ENCODE data around the gene ARAP3.

Gene ARAP3

DNA sequence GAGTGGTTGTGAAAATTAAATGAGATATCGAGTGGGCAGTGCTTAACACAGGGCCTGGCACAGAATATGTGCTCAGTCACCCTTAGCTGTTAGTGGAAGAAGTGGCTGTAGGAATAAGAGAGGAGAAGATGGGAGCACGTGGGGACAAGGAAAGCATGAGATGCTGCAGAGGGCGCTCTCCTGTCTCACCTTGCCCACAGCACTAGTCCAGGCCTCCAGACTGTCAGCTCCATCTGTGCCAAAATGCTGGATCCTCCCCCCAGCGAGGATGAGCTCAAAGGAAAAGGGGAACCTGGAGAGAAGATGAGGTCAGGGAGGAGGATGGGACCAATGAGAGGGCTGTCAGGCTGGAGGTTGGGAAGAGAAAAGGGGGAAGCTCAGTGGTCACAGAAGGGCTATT lies 12.5 kb downstream of the ARAP3 start:
- no peak for DNase-seq

DNA sequence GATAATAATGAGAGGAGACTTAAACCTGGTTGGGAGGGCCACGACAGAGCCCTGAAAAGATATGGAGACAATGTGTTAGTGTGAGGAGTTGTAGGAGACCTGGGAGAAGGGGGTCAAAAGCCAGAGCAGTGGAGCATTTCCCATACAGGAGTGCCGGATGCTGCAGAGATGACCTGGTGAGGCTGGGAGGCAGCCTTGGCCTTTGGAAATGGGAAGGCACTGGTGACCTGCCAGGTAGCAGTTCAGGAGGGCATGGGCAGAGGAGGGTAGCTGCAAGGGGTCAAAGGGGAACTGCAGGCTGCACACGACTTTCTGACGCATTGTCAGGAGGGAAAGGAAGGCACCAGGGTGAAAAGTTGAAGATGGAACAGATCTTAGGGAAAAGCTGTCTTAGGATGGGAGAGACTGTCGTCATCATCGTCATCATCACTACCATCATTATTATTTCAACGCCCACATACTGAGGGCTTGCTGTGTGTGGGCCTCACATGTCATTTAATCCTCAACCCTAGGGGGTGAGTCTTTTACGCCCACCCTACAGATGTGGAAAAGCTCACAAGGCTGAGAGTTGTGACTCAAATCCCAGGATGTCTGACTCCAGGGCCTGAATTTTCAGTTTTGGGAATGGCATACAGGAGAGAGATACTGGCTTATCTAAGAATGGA lies 13.3 kb downstream of the ARAP3 start:
- no peak for DNase-seq

DNA sequence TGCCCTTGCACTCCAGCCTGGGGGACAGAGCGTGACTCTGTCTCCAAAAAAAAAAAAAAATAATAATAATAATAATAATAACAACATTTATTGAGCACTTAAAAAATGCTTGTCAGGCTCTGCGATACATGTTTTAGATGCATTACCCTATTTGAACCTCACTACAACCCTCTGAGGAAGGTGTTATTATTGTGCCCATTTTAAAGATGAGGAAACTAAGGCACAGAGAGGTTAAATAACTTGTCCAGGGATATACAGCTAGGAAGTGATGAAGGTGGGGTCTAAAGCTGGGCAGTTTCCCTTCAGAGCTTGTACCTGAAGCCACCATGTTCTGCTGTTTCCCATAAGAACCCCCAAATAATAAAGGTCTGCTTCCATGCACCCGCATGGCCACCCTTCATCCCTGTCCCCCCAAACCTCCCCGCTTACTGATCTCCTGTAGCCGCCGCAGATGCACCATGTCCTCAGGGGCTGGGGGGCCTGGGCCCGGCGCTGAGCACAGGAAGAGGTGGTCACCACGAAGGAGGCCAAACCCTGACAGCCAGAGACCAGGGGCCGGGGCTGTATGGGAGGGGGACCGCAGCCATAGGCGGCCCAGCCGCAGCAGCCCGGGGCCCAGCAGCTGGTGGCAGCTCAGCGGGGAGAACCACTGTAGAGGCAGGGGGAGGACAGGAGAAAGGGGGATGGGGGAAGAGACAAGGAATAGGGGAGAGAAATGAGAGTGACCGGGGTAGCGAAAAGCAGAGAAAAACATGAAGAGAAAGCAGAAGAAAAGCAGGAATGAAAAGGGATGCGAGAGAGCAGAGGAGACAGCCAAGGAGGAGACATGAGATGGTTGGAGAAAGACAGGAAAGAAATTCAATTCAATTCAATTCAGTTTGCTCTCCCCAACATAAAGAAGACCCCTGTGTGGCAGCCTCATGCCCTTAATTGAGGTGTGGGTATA lies 15.8 kb downstream of the ARAP3 start:
- no peak for DNase-seq

DNA sequence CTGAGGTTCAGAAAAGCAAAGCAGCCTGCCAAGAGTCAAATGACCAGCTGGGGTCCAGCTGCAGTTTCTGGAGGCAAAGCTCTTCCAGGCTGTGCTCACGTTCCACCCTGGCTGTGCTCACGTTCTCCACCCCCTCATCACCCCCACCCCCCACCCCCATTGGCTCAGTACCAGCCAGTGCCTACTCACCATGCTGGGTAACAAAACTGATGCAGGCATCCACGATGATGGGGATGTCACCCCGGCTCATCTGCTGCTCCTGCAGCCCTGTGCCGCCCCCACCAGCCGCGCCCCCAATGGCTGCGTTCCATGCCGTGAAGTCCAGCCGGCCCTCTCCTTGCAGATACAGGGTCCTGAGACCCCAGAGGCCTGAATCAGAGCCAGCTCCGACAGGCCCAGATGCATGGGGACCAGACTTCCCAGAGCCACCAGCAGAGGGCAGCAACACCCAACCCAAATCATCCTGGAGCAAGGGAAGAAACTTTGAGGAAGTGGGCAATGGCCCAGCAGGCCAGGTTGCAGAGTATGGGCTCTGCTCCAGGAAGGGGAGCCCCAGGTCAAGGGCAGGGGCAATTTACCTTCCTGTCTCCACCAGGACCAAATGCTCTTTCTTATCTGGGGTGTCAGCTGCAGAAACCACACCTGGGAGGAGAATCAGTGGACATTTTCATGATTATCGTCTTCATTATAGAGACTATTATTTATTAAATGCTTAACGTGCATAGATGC lies 17.1 kb downstream of the ARAP3 start:
- peak; percentile 83 for DNase-seq

DNA sequence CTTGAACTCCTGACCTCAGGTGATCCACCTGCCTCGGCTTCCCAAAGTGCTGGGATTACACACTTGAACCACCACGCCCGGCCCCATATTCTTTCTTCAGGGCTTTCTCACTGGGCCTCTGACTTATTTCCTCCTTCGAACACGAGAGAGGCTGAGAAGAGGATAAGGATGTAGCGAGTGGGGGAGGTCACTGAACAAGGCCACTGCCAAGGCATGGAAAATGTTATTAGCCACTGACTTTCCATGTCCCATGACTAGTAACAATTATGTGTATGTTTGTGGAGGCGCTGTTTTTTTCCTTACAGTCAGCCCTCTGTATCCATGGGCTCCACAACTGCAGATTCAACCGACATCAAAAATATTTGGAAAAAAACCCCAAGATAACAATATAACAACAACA lies 18.5 kb downstream of the ARAP3 start:
- DNase-seq = no peak

DNA sequence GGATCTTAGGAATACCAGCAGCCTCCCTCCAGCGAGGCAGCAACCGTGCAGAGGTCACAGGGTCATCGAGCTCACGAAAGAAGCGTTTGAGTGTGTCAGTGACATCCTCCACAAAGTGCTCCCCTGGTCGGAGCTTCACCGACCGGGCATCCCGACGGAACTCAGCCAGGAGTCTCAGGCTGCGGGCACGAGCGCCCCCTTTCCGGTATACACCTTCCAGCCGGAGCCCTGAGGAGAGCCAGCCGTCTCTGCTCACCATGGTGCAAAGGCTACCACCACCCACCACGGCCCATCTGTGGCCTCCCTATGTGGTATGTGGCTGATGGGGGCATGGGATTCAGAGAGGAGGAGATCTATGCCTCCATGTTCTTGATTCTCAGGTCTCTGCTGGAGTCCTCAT lies 20.0 kb downstream of the ARAP3 start:
- no peak for DNase-seq

DNA sequence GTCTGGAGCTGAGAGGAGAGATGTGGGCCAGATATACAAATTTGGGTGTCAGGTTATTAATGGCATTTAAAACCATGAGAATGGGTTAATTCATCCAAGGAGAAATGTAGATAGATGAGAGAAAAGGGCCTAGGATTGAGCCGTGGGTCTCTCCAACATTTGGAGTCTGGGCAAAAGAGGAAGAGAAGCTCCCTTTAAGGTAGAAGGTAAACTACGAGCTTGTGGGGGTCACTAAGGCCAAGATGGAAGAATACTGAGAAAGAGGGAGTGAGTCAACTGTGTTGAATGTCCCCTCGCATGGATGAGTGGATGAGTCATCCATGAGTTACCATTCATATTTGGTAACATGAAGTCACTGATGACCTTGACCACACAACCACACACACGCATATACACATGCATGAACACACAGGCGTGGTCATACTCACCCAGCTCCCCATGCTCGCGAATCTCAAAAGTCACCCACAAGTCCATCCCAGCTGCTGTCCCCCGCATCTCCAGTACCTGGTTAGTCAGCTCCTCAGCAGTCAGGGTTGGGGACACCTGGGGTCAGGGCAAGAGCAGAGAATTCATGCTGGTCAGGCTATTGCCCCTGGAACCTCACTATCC lies 24.0 kb downstream of the ARAP3 start:
- DNase-seq = no peak

DNA sequence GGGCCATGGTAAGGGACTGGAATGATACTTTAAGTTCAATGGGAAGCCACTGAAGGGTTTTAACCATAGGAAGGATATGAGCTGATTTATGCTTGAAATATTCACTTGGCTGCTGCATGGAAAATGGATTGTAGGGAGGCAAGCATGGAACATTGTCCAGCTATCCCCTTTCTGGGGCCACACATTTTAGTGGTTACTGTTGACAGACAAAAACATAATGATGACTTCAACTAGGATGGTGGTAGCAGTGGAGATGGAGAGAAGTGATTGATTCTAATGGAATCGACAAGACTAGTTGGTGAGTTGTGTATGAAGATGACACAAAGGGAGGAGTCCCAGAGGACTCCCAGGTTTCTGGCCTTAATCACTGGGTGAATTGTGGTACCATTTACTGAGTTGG lies 24.6 kb downstream of the ARAP3 start:
- no peak for DNase-seq

DNA sequence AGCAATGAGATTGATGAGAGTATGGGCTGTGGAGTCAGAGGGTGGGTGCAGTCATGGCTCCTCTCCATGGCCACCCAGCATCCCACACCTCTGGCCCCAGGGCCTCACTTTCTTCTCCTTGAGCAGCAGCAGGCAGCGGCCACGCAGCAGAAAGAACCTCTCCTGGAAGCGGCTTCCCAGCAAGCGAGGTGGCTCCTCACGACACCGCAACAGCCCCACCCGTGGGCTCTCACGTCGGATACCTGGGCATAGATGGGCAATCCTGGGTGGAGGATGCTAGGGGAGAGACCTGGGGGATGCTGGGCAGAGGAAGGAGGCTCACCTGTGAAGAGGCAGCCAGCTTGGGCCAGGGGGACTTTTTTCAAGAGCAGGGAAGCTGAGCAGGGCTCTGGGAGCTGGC lies 25.6 kb downstream of the ARAP3 start:
- DNase-seq = no peak

DNA sequence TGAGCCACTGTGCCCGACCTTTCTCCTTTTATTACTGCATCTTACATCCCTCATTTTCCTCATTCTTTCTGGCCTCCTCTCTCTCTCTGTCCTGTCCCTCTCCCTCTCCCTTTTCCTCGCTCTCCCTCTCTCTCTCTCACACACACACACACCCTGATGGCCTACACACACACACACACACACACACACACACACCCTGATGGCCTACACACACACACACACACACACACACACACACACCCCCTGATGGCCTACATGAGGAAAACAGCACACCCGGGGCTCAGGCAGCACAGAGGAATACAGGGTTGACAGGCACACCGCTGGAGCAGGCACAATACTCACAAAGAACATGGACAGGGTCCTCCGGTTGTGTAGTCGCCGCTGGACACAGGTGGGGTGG lies 27.0 kb downstream of the ARAP3 start:
- DNase-seq = no peak

DNA sequence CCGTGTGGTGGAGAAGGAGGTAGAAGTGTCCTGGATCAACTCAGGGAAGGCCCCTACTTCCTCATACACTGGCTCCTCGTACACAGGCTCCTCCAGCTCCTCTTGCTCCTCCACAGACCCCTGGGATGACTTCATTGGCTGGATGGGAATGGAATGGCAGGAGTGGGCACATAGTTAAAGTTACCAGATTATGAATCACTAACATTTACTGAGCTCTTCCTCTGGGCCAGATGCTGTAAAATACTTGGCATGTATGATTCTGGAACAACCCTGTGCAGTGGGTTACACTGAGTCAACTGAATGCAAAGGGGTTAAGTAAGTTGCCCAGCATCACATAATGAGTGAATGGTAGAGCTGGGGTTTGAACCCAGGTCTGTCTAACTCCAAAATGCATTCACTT lies 27.7 kb downstream of the ARAP3 start:
- no peak for DNase-seq

DNA sequence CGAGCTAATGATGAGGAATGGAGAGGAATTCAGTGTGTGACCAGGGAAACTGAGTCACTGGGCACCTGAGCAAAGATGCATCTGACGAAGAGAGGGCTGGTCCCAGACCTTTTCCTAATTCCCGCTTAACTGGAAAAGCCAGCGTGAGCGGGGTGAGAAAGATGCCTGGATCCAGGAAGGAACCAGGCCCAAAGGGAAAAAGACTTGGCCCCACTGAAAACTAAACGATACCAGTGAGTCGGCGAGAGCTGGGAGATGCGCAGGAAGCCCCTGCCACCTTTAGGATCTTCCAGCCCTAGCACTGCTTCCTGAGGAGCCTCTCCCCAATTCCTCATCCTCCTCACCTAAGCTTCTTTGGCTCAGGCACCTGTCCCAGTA lies 30.3 kb downstream of the ARAP3 start:
- DNase-seq = no peak

DNA sequence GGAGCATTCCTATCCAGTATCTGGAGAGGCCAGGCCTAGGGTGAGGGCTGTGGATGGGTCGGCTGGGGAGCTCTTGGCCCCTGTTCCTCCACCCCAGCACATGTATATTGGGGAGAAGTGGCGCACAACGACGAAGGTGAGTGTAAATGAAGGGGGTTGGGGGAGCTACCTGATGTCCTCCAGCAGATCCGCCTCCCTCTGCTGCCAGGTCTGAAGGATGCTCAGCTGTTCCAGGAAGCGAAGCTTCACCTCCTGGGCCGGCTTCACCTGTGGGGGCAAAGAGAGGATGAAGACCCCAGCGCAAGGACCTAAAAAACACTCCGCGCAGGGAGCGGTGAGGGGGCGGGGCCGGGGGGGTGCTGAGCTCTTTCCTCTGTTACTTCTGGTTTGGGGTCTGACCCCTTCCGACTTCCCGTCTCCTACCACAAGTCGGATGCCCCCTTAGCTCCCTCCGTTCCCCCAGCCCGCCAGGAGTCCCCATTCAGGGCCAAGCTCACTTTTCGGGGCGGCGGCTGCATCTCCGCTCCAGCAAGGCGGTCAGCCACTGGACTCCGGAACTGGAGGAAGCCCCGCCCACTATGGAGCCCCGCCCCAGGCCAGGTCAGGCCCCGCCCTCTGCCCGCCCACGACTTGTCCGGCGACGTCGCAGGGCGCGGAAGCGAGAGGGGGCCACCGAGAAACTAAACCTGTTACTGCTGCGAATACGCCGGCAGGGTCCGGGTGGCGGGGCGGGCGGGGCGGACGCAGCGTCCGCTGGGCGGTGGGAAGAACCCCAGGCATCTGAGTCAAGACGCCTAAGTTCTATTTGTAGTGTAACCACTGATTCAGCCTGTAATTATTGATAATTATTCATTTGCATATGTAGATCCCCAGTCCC lies 30.9 kb downstream of the ARAP3 start, which contains the start of gene FCHSD1:
Gene FCHSD1, minus strand, starts transcription at position 568 of the 877 bp plus-strand sequence. Its CDS starts 50 bp downstream, at position 518.
- peak; percentile 85 for DNase-seq

DNA sequence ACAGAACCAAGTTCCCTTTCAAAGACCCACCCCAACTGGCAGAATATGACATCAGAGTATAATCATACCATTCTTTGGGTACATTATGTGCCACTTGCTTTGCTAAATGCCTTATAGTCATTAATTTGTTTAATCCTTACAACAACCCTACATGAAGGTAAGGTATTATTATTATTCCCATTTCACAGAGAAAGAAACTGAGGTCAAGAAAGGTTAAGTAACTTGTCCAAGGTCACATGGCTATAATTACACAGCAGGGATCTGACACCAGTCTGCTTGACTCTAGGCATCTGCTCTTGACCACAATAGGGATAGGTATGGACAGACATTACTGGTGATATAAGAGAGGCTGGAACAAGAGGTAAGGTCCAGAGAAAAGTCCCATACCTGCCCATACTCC lies 32.1 kb downstream of the ARAP3 start:
- no peak for DNase-seq

DNA sequence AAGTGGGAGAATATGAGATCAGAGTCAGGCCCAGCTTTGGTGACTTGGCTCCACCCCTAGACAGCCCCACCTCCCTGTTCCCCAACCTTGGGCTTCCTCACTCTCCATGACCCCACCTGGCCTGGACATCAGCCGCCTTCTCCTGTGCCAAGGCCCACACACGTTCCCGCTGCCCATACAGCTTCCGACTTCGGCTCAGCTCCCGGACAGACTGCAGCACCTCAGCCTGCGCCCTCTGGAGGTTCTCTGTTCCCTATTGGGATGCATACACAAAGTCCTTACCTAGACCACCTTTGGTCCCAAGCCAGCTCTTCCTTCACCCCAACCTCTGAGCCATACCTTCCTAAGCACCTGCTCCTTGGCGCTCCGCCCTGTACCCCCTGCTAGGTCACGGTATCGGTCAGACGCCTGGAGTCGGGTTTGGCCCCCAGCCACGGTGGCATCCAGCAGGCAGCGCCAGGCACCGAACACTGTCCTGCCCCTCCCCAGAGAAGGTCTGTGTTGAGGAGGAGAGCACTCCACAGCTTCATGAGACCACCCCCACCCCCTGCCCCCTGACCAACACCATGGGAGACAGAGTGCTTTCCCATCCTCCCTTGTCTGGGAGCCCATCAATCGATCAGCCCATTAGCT lies 32.9 kb downstream of the ARAP3 start:
- no peak for DNase-seq

DNA sequence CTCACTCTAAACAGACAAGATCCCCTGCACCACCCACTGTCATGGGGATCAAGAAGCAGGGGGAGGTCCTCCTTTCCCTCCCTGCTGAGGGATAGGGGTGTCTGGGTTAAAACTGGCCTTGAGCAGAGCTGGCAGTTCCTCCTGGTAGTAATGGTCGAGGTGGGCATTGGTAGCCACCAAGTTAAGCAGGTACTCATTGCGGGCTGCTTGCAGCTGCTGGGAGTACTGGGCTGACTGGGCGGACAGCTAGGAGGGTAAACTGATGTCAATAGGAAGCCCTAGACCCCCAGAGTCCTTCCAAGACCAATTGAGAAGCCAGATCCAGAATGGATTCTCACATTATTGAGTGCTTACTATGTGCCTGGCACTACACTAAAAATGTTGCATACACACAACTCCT lies 34.2 kb downstream of the ARAP3 start:
- DNase-seq = no peak

DNA sequence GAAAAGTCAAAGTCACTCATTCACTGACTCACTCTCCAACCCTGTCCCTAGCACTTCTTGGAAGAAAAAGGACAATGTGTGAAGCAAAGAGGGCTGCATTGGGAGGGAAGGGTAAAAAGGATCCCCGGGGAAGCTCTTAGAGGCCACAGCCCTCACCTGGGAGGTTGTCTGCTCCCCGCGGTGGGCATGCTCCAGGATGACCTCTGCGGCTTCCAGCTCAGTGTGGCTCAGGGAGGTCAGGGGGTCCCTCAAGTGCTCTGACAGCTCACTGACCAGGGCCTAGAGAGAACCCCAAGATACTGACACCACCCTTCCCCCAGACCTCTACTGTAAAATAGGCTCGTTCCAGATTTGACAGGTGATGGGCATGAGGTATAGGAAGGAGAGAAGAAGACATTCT lies 34.8 kb downstream of the ARAP3 start:
- DNase-seq = no peak

DNA sequence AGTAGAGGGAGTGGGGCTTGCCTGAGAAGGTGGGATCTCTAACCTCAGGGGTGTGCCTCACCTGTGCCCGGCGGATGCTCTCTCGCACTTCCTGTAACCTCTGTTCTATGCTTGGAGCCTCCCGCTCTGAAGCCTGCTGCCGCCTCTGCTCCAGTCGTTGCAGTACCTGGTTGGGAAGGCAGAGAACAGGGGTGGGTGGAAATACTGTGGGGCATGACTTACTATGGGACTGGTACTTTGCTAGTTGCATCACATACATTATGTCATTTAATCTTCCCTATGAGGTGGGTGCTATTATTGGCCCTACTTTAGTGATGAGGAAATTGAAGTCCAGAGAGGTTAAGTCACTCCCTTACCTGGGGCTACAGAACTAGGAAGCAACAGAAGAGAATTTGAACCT lies 36.0 kb downstream of the ARAP3 start:
- DNase-seq = no peak

DNA sequence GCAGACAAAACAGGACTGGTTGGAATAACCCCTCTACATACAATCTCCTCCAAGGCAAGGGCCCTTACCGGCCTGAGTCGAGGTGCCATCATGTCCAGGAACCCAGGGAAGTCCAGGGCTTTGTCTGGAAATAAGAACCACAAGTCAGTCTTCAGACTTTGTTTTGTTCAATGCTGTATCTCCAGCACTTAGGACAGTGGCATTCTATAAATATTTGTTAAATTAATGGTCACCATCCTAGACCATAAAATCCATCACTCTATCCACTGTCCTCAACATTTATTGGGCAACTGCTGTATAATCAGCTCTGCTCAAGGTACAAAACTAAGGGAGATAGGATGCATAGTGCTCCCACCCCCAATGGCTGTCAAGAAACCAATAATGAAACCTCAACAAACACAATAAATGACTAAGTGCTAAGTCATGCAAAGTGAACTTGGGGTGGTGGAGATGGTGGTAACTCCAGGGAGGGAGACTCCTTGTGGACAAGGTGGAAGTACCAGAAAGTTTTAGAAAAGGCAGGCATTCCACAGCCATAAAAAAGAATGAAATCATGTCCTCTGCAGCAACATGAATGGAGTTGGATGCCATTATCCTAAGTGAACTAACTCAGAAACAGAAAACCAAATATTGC lies 40.3 kb downstream of the ARAP3 start:
- no peak for DNase-seq

DNA sequence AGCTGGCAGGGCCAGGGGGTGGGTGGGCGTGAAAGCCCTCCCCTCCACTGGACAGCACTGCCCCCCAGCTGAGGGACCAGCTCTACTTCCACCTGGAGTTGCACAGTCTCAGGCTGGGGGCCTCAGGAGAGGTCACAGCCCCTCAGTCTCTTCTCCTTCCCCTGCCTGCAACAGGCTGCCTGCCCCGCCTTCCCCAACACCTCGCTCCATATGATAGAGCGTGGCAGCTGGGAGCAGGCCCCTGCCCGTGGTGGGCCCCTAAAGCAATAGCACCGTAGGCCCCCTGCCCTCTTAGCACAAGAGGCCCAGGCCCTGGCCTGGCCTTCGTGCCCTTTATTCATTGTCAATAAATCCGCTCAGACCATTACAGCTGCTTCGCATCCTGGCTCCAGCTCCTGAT lies 41.3 kb downstream of the ARAP3 start:
- DNase-seq = no peak

DNA sequence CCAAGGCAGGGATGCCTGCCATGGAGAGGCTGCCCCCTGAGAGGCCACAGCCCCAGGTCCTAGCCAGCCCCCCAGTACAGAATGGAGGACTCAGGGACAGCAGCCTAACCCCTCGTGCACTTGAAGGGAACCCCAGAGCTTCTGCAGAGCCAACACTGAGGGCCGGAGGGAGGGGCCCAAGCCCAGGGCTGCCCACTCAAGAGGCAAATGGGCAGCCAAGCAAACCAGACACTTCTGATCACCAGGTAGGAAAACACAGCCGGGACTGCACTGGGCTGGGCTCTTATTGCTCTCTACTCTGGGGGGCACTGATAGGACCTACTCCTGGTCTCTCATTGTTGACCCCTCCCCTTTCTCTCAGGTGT lies 42.0 kb downstream of the ARAP3 start:
- no peak for DNase-seq

All from activated CD4-positive, alpha-beta T cell treated with anti-CD3 and anti-CD28 coated beads for 48 hours (primary cell).